Superior temporal gyrus (tissue), 1 donor: ENCODE results near the gene ZRANB3.
"Not testable (repeated sequence)": the region's sequence is repeated elsewhere in the genome, so short reads cannot be mapped to it uniquely, and the experiment has no call there.

Source experiments
- DNase-seq: peaks from one replicate; pipeline ENCODE4 v3.0.0-alpha.2; 2016; ENCODE audit errors: extremely low spot score

ZRANB3 gene

GRCh38 chr2:135530313-135531230 lies at the start of gene ZRANB3:
ZRANB3 (minus strand) TSS chr2:135531218.
- DNase-seq: peak; percentile 97

GRCh38 chr2:135573620-135574019 lies 42.6 kb upstream of the ZRANB3 start:
- no peak for DNase-seq

GRCh38 chr2:135570884-135571283 lies 39.9 kb upstream of the ZRANB3 start:
- DNase-seq: no peak

- DNase-seq: no peak
These were observed 32.8 kb upstream of the ZRANB3 start for GRCh38 chr2:135563793-135564192.

- no peak for DNase-seq
These were observed 30.9 kb upstream of the ZRANB3 start for GRCh38 chr2:135561925-135562324.

- DNase-seq: no peak
These were observed 26.5 kb upstream of the ZRANB3 start for GRCh38 chr2:135557530-135557929.

GRCh38 chr2:135555311-135555710 lies 24.3 kb upstream of the ZRANB3 start:
- no peak for DNase-seq

GRCh38 chr2:135552887-135553286 lies 21.9 kb upstream of the ZRANB3 start:
- DNase-seq: no peak

- no peak for DNase-seq
These were observed 20.3 kb upstream of the ZRANB3 start for GRCh38 chr2:135551356-135551755.

GRCh38 chr2:135547311-135547710 lies 16.3 kb upstream of the ZRANB3 start:
- DNase-seq: no peak

GRCh38 chr2:135546436-135546835 lies 15.4 kb upstream of the ZRANB3 start:
- no peak for DNase-seq

GRCh38 chr2:135533545-135533944 lies 2.5 kb upstream of the ZRANB3 start:
- not testable (repeated sequence) for DNase-seq

- no peak for DNase-seq
These were observed 1.6 kb upstream of the ZRANB3 start for GRCh38 chr2:135532581-135532980.

GRCh38 chr2:135531231-135532197 lies 496 bp upstream of the ZRANB3 start, which contains the start of gene R3HDM1:
R3HDM1 (plus strand) TSS chr2:135531484; CDS start chr2:135604846, 73,362 bp downstream.
- DNase-seq: peak; percentile 100

- DNase-seq: no peak
These were observed 3.0 kb downstream of the ZRANB3 start for GRCh38 chr2:135528006-135528405.

- DNase-seq: no peak
These were observed 5.2 kb downstream of the ZRANB3 start for GRCh38 chr2:135525786-135526185.

GRCh38 chr2:135512099-135512498 lies 18.9 kb downstream of the ZRANB3 start:
- DNase-seq: no peak

GRCh38 chr2:135510577-135510976 lies 20.4 kb downstream of the ZRANB3 start:
- no peak for DNase-seq

GRCh38 chr2:135504811-135505210 lies 26.2 kb downstream of the ZRANB3 start:
- no peak for DNase-seq

GRCh38 chr2:135498588-135498987 lies 32.4 kb downstream of the ZRANB3 start:
- not testable (repeated sequence) for DNase-seq

- no peak for DNase-seq
These were observed 36.1 kb downstream of the ZRANB3 start for GRCh38 chr2:135494917-135495316.

- DNase-seq: no peak
These were observed 36.5 kb downstream of the ZRANB3 start for GRCh38 chr2:135494503-135494902.
